ENCODE results near the gene THPO. TPM values are rescaled to one million over a fixed set of nuclear protein-coding genes. Genes with fewer than 3 reads are reported as not detected.
A peak's percentile ranks its signal among the peaks of the same experiment; 100 is the strongest.

THPO gene
- total and polyA plus RNA-seq, 2 donors (not counting 1 experiment from before 2014, with no cell fraction given) = not detected

- Histone ChIP-seq H3K4me3 (ENCODE audit: control extremely low read depth in 1 of 5, extremely low read depth in 1 of 5, insufficient read depth in 1 of 5, low read depth in 2 of 5, low read length in 4 of 5) (peak overlapping the region; percentile 68 to 94 (median 76)), H3K27me3 (replicated peaks in 1 of 4; ENCODE audit: control extremely low read depth in 1 of 4, control insufficient read depth in 3 of 4, insufficient read depth in 4 of 4, low read length in 3 of 4) (no peaks in the 10 kb centered on the region), H3K4me2 (replicated peaks; ENCODE audit: low read depth, low read length, poor library complexity, severe bottlenecking) (peak overlapping the region; percentile 97), H3K36me3 (replicated peaks in 1 of 2; ENCODE audit: control extremely low read depth in 1 of 2, control insufficient read depth in 1 of 2, extremely low read depth in 1 of 2, insufficient read depth in 2 of 2, low read length in 1 of 2) (peaks cover 0 to 8% of the 10 kb centered on the region in 2 experiments), H3K79me2 (ENCODE audit: control insufficient read depth, insufficient read depth, low read length) (peaks cover 9% of the 10 kb centered on the region), H3K4me1 (ENCODE audit: control insufficient read depth in 2 of 2, insufficient read depth in 2 of 2, low read length in 2 of 2) (peaks cover 9 to 17% of the 10 kb centered on the region in 2 donors), H4K20me1 (ENCODE audit: control insufficient read depth, insufficient read depth, low read length, poor library complexity, severe bottlenecking) (no peaks in the 10 kb centered on the region), H3K27ac (ENCODE audit: low read length in 2 of 2) (peak overlapping the region; percentile 79 to 86), H2AFZ (ENCODE audit: insufficient read depth, low read depth, low read length, poor library complexity, severe bottlenecking) (peak overlapping the region; percentile 96), H3K9me3 (ENCODE audit: control extremely low read depth in 1 of 3, control insufficient read depth in 2 of 3, insufficient read depth in 1 of 3, low read length in 2 of 3) (no peaks in the 10 kb centered on the region), H3K9ac (ENCODE audit: low read length) (peak overlapping the region; percentile 85)
- no peaks in the 10 kb centered on the region for H3K27me3 Mint-ChIP-seq
- DNase-seq (peak; percentile 98), ATAC-seq (ENCODE audit: low read depth) (peak; percentile 84)
- H3K4me1 Mint-ChIP-seq = peaks cover 20% of the 10 kb centered on the region
- intact Hi-C loops (cut with micrococcal nuclease) = loop anchor here (1.0 to 5.0 kb wide), 13 partner anchors 28 to 1574 kb away; partner anchors contain the start of genes ABCC5, ABCF3, AP2M1 and EEF1AKMT4
- ChIA-PET CTCF (interaction anchor here (0.5 to 3.0 kb wide), 9 partner anchors 9 to 520 kb away, joined by 3 to 13 read pairs (median 3); partner anchors contain the start of gene EPHB3), POLR2A (interaction anchor here (0.6 to 1.0 kb wide), 6 partner anchors 9 to 478 kb away, joined by 3 to 13 read pairs (median 8); partner anchors contain the start of genes EIF4G1 and PARL)
- peak overlapping the region; percentile 94 for H3K27ac Mint-ChIP-seq
- TF ChIP-seq CTCF (IDR thresholded peaks at IDR 0.05) = peak; percentile 69
- TF ChIP-seq EZH2 (IDR thresholded peaks at IDR 0.05; ENCODE audit: borderline replicate concordance, insufficient read depth, low read depth, low read length, poor library complexity, severe bottlenecking) = no peak
- no peaks in the 10 kb centered on the region for H3K9me3 Mint-ChIP-seq (ENCODE audit: insufficient read depth)
- under 1% methylated on average over 67 of the region's 68 CpGs for WGBS (ENCODE audit: insufficient coverage)
- H3K4me3 Mint-ChIP-seq = peak overlapping the region; percentile 90
Measured at GRCh38 chr3:184362668-184363546, 15.1 kb downstream of the THPO start.
